GM21619 (cell line): ENCODE data around the gene APLP1.
A peak's percentile ranks its signal among the peaks of the same experiment; 100 is the strongest.
"Not testable (repeated sequence)": the region's sequence is repeated elsewhere in the genome, so short reads cannot be mapped to it uniquely, and the experiment has no call there.

Experiments
- ATAC-seq: cut with Tn5 transposase; IDR thresholded peaks from one replicate; pipeline ENCODE4 v1.9.1; 2021; ENCODE audit not compliant: unreplicated experiment

The APLP1 gene

DNA sequence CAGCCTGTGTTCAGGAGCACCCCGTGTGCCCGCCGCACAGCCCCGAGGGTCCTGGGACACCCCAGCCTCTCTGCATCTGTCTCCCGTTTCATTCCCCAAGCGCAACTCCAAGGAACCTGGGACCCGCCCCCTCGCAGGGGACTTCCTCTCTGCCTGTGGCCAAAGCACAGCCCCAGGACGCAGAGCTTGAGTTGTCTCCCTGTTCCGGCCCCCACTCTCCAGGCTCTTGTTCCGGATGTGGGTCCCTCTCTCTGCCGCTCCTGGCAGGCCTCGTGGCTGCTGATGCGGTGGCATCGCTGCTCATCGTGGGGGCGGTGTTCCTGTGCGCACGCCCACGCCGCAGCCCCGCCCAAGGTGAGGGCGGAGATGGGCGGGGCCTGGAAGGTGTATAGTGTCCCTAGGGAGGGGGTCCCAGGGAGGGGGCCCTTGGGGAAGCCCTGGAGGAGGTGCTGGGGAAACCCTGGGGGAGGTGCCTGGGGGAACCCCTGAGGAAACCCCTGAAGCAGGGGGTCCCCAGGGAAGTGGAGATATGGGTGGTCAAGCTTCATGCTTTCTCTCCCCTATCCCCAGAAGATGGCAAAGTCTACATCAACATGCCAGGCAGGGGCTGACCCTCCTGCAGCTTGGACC, 35.3 kb downstream of the APLP1 start:
- ATAC-seq = peak; percentile 43

DNA sequence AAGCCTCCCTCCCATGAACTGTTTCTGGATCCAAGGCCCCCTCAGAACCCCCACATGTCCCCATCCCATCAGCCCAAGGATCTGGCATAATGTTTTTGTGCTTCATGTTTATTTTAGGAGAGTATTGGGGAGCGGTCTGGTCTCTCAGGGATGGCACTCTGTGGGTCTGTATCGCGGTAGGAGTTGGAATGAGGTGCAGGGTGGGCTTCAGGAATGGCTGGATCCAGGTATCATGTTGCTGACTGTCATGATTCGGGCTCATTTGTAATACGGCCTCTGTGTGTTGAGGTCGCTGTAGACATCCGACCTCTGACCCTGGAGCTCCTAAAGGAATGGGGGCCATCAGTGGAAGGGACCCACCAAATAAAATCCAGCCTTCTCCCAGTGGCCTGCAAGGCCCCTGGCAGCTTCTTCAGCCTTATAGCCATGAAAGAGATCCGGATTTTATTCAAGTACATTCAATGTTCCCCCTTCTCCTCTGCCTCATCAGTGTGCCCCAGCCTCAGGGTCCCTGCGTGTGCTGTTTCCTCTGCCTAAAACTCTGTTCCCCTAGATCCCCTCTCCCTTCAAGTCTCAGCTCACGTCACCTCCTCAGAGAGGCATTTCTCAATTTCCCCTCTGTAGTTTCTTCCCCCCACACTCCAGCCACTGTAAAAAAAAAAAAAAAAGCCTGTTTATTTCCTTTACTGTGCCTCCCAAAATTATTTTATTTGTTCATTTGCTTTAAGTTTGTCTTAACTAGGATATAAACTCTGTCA, 36.1 kb downstream of the APLP1 start:
- ATAC-seq = no peak

DNA sequence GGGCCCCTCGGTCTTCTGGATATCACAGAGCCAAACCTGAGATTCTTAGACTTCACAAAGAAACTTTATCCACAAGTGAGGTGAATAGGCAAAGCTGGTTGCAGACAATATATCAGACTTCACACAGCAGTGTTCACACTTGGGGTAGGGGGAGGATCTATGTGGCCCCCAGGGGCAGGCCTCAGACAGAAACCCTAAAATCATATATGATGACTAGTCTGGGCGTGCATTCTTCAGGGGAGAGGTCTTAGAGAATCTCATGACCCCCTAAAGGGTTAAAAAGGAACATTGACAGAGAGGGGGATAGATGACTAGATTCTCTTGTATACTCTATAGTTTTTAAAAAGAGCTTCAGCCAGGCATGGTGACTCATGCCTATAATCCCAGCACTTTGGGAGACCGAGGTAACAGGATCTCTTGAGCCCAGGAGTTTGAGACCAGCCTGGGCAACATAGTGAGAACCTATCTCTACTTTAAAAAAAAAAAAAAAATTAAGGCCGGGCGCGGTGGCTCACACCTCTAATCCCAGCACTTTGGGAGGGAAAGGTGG, 36.9 kb downstream of the APLP1 start:
- no peak for ATAC-seq

DNA sequence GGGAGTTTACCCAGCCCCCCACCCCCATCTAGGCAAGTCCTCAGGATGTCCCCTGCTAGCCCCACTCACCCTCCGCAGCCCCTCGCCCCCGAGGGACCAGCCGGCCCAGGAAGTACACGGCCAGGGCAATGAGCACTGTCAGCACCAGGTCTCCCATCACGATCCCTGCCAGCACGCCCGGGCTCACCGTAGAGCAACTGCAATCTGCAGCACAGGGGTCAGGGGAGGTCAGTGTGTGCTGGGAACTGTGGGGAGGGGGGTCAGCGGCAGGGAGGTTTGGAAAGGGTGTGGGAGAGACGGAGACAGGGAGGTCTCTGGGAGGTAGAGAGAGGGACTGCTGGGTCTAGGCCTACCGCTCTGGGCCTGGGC, 39.0 kb downstream of the APLP1 start:
- ATAC-seq = no peak

DNA sequence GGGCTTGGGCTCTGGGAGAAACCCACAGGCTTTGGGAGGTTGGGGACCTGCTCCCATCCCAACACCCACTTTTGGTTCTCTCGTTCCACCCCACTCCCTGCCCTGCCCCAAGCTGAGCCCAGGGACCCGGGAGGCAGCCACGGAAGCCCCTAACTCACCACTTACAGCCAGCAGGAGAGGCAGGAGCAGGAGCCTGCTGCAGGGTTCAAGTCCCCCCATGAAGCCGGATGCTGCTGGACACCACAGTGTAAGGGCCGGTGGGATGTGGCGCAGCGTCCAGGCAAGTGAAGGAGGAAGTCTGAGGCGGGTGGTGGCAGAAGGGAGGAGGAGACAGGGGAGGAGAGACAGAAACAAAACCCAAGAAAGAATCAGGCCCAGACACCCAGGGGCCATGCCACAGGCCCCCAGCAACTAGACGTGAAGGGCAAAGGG, 39.7 kb downstream of the APLP1 start, which contains the start of gene TYROBP:
Gene TYROBP (minus strand): TSS at position 286 of the 432 bp plus-strand sequence. CDS start 67 bp downstream, at position 219.
- ATAC-seq = no peak

DNA sequence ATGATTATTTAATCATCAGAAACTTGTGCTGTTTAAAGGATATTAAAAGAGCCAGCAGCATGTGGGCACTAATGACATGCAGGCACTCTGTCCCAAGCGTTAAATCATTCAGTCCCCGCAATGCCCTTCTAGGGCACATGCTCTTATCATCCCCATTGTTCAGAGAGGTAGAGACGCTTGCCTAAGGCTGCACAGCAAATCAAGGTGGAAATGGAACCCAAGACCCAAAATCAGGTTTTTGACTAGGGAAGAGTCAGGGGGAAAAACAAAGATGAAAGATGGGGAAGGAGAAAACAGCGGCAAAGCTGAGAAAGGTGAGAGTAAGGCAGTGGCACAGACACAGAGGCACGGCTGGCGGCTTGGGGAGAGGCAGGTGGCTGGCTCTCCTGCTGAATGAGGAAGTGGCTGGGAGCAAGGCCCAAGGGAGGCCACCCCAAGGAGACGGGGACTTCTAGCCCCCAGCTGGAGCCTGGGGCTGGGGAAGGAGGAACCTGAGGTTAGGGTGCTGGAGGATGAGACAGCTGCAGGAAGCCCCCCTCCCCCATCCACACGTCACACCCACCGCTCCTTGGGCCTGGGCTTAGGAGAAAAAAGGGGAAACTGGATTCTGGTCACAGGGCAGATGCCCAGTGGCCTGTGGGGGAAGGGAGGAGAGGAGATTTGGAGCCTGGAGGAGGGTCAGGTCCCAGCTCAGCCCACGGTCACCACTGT, 40.8 kb downstream of the APLP1 start:
- ATAC-seq = peak; percentile 34

DNA sequence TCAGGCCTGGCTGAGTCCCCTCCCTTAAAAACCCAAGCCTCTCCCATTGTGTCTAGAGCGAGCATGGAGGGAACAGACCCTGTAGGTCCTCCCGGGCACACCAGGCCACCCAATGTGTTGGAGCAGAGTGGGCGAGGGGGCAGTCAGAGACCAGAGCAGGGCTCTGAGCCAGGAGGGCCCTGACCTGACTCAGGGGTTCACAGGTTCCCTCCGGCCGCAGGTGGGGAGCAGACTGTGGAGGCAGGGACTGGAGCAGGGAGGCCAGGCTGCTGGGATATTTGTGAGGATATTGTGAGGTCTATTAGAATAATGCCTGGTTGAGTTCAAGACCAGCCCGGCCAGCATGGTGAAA, 41.3 kb downstream of the APLP1 start:
- no peak for ATAC-seq

DNA sequence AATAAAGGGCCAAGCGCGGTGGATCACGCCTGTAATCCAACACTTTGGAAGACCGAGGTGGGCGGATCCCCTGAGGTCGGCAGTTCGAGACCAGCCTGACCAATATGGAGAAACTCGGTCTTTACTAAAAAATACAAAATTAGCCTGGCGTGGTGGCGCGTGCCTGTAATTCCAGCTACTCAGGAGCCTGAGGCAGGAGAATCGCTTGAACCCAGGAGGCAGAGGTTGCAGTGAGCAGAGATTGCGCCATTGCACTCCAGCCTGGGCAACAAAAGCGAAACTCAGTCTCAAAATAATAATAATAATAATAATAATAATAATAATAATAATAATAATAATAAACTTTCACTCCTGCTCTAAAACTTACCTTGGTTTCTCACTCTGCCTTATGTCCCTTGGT, 42.0 kb downstream of the APLP1 start:
- not testable (repeated sequence) for ATAC-seq

DNA sequence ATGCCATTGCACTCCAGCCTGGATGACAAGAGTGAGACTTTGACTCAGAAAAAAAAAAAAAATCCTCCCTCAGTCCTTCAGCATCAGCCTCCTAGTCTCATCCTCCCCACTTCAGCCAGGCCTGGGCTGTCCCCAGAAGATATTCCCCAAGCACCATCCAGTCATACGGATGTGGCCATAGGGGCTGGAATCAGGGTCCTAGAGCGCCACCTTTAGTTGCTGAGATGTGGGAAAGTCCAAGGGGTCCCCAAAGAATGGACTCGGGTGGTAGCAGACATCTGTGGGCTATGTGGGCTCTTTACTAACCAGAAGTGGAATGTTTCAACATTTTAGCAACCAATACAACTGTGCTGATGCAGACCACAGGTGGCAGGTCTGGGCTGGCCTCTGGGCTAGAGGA, 42.8 kb downstream of the APLP1 start:
- ATAC-seq = no peak

DNA sequence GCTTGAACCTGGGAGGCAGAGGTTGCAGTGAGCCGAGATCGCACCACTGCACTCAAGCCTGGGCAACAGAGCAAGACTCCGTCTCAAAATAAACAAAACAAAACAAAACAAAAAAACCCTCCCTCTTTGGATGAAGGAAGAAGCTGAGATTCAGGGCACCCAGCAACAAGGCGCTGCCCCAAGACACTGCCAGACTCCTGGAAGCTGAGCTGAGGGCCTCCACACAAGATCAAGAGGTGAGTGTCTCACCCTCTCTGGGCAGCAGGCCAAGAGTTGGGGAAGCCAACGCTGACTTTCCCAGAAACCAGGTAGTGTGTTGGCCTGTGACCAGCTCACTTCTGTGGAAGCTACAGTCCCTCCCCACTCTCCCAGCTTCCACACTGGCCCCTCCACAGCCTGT, 43.4 kb downstream of the APLP1 start:
- no peak for ATAC-seq

DNA sequence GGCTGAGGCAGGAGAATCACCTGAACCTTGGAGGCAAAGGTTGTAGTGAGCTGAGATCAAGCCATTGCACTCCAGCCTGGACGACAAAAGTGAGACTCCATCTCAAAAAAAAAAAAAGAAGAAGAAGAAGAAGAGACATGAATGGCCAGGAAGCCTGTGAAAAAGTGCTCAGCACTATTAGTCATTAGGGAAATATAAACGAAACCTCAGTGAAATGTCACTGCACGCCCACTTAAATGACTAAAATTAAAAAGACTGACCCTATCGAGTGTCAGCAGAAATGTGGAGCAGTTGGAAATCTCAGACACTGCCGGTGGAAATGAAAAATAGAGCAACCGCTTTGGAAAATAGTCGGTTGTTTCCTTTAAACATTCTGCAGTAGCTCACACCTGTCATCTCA, 45.2 kb downstream of the APLP1 start:
- ATAC-seq = no peak

DNA sequence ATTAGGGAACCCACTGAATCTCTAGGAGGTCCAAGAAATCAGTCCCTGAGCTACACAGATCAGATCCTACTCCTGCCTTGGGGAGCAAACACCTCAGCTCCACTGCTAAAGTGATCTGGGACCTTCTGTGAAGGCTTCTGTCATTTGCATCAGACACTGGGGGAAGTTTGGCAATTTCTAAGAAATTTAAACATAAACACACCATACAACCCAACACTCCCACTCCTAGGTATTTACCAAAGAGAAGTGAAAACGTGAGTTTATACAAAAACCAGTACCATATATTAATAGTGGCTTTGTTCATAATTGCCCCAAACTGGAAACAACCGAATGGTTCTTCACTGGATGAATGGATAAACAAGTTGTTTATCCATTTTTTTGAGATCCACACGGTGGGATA, 47.1 kb downstream of the APLP1 start:
- ATAC-seq = no peak

DNA sequence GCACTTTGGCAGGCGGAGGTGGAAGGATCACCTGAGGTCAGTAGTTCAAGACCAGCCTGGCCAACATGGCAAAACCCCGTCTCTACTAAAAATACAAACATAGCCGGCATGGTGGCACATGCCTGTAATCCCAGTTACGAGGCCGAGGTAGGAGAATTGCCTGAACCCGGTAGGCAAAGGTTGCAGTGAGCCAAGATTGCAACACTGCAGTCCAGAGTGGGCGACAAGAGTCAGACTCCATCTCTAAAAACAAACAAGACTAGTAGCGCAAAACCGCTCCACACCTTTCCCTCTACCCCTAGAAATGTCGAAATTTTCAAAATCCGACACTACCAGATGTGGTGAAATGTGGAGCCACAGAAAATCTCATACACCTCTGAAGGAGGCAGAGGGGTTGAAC, 50.9 kb downstream of the APLP1 start:
- ATAC-seq = no peak

DNA sequence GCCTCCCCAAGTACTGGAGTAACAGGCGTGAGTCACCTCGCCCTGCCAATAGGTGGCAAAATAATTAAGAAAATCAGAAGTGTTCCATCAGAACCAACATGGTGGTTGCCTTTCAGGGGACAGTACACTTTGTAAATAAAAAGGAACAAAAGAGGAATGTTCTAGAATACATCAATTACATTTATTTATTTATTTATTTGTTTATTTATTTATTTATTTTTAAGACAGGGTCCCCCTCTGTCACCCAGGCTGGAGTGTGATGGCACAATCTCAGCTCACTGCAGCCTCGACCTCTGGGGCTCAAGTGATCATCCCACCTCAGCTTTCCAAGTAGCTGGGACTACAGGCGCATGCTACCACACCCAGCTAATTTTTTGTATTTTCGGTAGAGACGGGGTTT, 52.6 kb downstream of the APLP1 start:
- no peak for ATAC-seq

DNA sequence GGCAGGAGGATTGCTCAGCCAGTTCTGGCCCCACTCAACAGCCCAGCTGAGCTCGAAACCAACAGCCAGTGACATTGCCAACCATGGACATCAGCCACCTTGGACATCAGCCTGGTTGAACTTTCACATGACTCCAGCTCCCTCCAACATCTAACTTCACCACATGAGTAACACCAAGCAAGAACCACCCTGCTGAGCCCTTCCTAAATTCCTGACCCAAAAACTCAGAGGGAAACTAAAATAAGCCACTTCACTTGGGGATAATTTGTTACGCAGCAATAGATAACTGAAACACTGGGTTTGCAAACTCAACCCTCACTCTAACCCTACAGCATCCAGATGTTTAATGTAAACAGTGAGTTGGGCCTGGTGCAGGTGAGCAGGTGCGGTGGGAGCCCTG, 57.1 kb downstream of the APLP1 start:
- no peak for ATAC-seq

DNA sequence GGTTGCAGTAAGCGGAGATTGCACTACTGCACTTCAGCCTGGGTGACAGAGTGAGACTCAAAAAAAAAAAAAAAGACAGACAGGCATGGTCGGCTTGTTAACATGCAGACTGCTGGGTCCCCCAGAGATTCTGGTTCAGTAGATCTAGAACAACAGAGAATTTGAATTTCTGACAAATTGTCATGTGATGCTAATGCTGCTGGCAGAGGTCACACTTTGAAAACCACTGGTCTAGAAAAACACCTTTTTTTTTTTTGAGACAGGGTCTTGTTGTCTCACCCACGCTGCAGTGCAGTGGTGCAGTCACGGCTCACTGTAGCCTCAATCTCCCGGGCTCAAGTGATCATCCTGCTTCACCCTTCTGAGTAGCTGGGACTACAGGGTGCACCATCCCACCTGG, 60.1 kb downstream of the APLP1 start:
- ATAC-seq = no peak
